GM12873 (cell line): ENCODE data around the gene RIN2.

Source experiments
- CTCF ChIP-seq: IDR thresholded peaks from 2 replicates; pipeline ENCODE4 v1.5.1; 2012; ENCODE audit warnings: low read depth, mild to moderate bottlenecking, moderate library complexity, low read length, control low read depth; ENCODE audit not compliant: insufficient read depth; ENCODE audit errors: missing control alignments

RIN2 gene

DNA sequence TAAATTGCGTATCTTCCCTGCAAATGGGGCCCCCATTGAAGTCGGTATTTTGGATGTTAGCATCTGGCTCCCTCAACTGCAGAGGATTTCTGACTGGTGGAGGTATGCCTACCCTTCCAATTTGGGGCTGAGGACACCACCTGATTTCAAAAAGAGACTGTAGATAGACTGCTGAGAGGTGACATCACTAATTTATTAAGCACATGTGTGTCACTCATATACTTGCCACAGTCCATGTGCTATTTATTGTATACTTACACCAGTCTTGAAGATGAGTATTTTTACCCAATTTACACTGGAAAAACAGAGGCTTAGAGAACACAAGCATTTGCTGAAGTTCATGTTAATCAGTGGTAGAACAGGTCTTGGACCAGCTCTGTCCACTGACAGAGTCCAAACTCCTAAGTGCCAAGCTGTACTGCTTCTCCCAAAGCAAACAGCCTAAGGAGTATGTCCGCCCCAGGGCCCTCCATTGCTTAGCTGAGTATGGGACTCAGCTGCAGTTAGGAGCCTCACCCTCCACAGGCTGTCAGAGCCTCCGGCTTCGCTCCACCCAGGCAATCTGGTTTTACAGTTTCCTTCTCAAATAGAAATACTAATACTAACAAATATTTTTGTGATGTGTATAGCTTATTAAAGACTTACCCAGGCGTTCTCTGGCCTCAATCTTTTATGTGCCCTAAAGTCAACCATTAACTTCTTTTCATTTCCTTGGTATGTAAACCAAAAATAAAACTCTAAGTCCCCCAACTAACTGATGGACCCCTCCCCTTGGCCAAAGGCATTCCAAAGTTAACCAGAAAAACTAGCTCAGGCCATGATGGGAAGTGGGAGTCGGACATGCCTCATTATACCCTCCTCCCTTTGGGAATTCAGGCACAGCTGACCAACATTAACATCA lies 17.5 kb downstream of the RIN2 start:
- TF ChIP-seq CTCF, result no peak

DNA sequence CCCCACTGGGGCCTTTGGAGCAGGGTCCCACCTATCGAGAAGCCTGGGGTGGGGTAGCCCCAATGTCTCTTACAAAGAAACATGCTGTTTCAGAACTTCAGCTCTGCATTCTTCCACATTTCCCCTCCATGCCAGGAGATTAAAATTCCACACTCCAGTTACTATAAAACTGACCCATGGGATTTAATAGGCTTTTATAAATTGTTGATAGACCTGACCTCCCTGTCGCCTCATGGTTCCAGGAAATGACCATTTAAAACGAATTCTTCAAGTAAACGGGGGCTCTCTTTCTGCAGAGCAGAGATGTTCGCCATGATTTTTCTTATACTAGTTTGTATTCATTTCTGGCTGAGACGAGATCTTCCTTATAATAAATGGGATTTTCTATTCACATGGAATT lies 19.3 kb downstream of the RIN2 start:
- no peak for TF ChIP-seq CTCF

DNA sequence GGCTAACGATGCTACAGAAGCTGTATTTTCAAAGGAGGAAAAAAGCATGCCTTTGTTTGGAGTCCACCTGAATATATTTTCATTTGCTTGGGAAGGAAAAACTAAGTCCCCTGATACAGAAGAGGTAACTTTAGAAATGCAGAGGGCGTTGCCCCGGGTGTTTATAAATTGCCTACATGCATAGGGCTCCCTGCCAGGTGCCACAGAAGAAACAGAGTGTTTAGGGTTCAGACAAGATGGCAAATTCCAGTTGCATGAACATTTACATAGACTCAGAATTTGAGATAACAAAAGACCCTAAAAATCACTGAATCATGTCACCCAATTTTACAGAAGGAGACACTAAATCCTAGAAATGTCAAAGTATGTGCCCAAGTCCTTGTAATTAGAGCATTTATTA lies 19.9 kb downstream of the RIN2 start:
- no peak for TF ChIP-seq CTCF

- no peak for TF ChIP-seq CTCF
Measured at GRCh38 chr20:19778404-19778803, 20.3 kb downstream of the RIN2 start.

GRCh38 chr20:19779634-19780033 lies 21.6 kb downstream of the RIN2 start:
- TF ChIP-seq CTCF, result no peak

- TF ChIP-seq CTCF, result no peak
Measured at GRCh38 chr20:19780261-19780660, 22.2 kb downstream of the RIN2 start.

DNA sequence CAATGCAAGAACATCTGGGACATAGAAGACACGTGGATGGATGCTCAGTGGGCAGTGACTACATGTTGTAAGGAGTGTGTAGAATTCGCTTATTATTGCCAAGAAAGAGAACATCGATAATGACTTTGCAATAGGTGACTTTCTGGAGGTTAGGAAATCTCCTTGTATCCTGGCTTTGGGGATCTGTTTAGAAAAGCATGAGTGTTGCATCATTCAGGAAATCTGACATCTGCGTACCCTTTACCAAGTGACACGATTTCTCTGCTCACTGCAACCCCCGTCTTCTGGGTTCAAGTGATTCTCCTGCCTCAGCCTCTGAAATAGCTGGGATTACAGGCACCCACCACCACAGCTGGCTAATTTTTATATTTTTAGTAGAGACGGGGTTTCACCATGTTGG lies 23.2 kb downstream of the RIN2 start:
- TF ChIP-seq CTCF, result no peak

GRCh38 chr20:19782669-19783068 lies 24.6 kb downstream of the RIN2 start:
- TF ChIP-seq CTCF, result no peak
